Keratinocyte (primary cell): Measurements from ENCODE around the gene ACTR5.

ENCODE experiments used
- EZH2 ChIP-seq: IDR thresholded peaks from one replicate; pipeline ENCODE4 v1.6.1; 2012; ENCODE audit warnings: inconsistent platforms, mild to moderate bottlenecking, low read length, moderate library complexity
- TF ChIP-seq, protein P1 (sequence below), 3 experiments: IDR thresholded peaks in 1 of 3; conservative IDR thresholded peaks in 1 of 3; optimal IDR thresholded peaks in 1 of 3; 2 replicates in 2 of 3; 3 replicates in 1 of 3; pipeline versions ENCODE3 to v1.5.1; 2011; ENCODE audit warnings: low read length in 3 of 3, mild to moderate bottlenecking in 3 of 3, moderate library complexity in 2 of 3, control low read depth in 1 of 3, inconsistent platforms in 1 of 3; ENCODE audit not compliant: insufficient read depth in 2 of 3; ENCODE audit errors: extremely low read depth in 1 of 3

DNA sequence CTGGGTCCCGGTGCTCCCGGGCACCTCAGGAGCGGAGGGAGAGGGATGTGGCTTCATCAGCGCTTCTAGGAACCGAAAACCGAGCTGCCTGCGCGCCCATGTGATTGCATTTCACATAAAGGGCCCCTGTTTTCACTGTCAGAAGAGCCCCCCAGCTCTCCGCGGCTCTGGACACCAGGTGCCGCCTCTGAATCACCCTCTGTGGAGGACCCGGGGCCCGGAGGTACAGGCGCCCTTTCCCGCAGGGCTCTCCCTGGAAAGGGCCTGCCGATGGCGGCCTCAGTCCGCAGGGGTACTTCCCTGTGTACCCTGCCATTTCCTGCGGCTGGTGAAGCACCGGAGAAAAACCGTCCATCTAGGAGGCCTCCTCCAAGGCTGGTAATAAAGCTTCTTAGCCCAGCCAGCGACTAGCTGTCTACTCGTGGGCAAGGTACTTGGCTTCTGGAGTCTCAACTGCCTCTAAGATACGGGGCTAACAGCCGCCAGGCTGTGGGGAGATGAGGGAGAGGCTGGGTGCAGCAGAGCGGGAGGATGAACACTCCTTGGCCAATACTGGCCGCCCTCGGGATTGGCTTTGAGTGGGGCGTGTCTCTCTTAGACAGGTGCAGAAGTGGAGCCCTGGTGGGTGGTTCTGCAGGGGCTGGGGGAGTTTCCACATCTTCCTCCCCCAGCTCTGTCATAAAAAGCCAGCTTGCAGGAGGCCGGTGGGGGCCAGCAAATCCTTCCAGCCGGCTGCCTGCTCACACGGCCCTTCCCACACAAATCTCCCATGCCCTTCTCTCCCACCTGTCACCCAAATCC lies 58.8 kb downstream of the ACTR5 start:
- TF ChIP-seq, protein P1, sequence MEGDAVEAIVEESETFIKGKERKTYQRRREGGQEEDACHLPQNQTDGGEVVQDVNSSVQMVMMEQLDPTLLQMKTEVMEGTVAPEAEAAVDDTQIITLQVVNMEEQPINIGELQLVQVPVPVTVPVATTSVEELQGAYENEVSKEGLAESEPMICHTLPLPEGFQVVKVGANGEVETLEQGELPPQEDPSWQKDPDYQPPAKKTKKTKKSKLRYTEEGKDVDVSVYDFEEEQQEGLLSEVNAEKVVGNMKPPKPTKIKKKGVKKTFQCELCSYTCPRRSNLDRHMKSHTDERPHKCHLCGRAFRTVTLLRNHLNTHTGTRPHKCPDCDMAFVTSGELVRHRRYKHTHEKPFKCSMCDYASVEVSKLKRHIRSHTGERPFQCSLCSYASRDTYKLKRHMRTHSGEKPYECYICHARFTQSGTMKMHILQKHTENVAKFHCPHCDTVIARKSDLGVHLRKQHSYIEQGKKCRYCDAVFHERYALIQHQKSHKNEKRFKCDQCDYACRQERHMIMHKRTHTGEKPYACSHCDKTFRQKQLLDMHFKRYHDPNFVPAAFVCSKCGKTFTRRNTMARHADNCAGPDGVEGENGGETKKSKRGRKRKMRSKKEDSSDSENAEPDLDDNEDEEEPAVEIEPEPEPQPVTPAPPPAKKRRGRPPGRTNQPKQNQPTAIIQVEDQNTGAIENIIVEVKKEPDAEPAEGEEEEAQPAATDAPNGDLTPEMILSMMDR (optimal IDR thresholded peaks at IDR 0.05 in 1 of 3, IDR thresholded peaks at IDR 0.05 in 1 of 3, conservative IDR thresholded peaks at IDR 0.05 in 1 of 3; ENCODE audit: extremely low read depth in 1 of 3, insufficient read depth in 2 of 3, low read length in 3 of 3) = no peak
- TF ChIP-seq EZH2 = peak; percentile 78
